EH (cell line): ENCODE measurements around the gene COL4A3.
"Not testable (repeated sequence)": the region's sequence is repeated elsewhere in the genome, so short reads cannot be mapped to it uniquely, and the experiment has no call there.

Source experiments
- DNase-seq: peaks from one replicate; pipeline ENCODE4 v3.0.0-alpha.2; 2015; ENCODE audit warnings: low read depth

Gene COL4A3

GRCh38 chr2:227154986-227155774 is 9.2 kb upstream of the COL4A3 start:
- DNase-seq, result peak; percentile 68

GRCh38 chr2:227160164-227160563 is 4.3 kb upstream of the COL4A3 start:
- DNase-seq, result no peak

- DNase-seq, result no peak
Measured at GRCh38 chr2:227161947-227162346, 2.5 kb upstream of the COL4A3 start.

- no peak for DNase-seq
Measured at GRCh38 chr2:227163485-227163997, 883 bp upstream of the COL4A3 start.

GRCh38 chr2:227164763-227165291 is 403 bp downstream of the COL4A3 start:
- no peak for DNase-seq

GRCh38 chr2:227171779-227172178 is 7.4 kb downstream of the COL4A3 start:
- DNase-seq, result not testable (repeated sequence)

- no peak for DNase-seq
Measured at GRCh38 chr2:227177592-227178336, 13.3 kb downstream of the COL4A3 start.

- DNase-seq, result no peak
Measured at GRCh38 chr2:227179988-227180685, 15.7 kb downstream of the COL4A3 start.

- no peak for DNase-seq
Measured at GRCh38 chr2:227180770-227181169, 16.3 kb downstream of the COL4A3 start.

GRCh38 chr2:227182765-227183164 is 18.3 kb downstream of the COL4A3 start:
- no peak for DNase-seq

GRCh38 chr2:227183657-227184367 is 19.4 kb downstream of the COL4A3 start:
- DNase-seq, result peak; percentile 23

GRCh38 chr2:227185615-227186232 is 21.3 kb downstream of the COL4A3 start:
- no peak for DNase-seq

- no peak for DNase-seq
Measured at GRCh38 chr2:227186751-227187150, 22.3 kb downstream of the COL4A3 start.

GRCh38 chr2:227188292-227188691 is 23.9 kb downstream of the COL4A3 start:
- DNase-seq, result peak; percentile 68

- peak; percentile 22 for DNase-seq
Measured at GRCh38 chr2:227191367-227191766, 26.9 kb downstream of the COL4A3 start.

- DNase-seq, result no peak
Measured at GRCh38 chr2:227192491-227192890, 28.1 kb downstream of the COL4A3 start.

- DNase-seq, result no peak
Measured at GRCh38 chr2:227194219-227194618, 29.8 kb downstream of the COL4A3 start.

- DNase-seq, result no peak
Measured at GRCh38 chr2:227198866-227199265, 34.4 kb downstream of the COL4A3 start.

- no peak for DNase-seq
Measured at GRCh38 chr2:227201771-227202170, 37.3 kb downstream of the COL4A3 start.

- DNase-seq, result no peak
Measured at GRCh38 chr2:227204452-227204851, 40.0 kb downstream of the COL4A3 start.

- no peak for DNase-seq
Measured at GRCh38 chr2:227205701-227206100, 41.3 kb downstream of the COL4A3 start.
